Fibroblast of lung (primary cell): Measurements from ENCODE around the gene ELOVL3.

Experiments
- EZH2 ChIP-seq: IDR thresholded peaks from 2 replicates; pipeline ENCODE4 v1.5.1; 2012; ENCODE audit warnings: low read length, control low read depth, mild to moderate bottlenecking; ENCODE audit errors: missing control alignments
- TF ChIP-seq, protein P1 (sequence below), 2 donors: IDR thresholded peaks in 1 of 2; conservative IDR thresholded peaks in 1 of 2; 1 replicate in 1 of 2; 2 replicates in 1 of 2; pipeline ENCODE4 v1.5.1; 2011 to 2012; ENCODE audit warnings: low read length in 2 of 2, control low read depth in 1 of 2, inconsistent platforms in 1 of 2, low read depth in 1 of 2, mild to moderate bottlenecking in 1 of 2

GRCh38 chr10:102275343-102275742 lies 49.2 kb downstream of the ELOVL3 start:
- no peak for TF ChIP-seq EZH2
- TF ChIP-seq, protein P1, sequence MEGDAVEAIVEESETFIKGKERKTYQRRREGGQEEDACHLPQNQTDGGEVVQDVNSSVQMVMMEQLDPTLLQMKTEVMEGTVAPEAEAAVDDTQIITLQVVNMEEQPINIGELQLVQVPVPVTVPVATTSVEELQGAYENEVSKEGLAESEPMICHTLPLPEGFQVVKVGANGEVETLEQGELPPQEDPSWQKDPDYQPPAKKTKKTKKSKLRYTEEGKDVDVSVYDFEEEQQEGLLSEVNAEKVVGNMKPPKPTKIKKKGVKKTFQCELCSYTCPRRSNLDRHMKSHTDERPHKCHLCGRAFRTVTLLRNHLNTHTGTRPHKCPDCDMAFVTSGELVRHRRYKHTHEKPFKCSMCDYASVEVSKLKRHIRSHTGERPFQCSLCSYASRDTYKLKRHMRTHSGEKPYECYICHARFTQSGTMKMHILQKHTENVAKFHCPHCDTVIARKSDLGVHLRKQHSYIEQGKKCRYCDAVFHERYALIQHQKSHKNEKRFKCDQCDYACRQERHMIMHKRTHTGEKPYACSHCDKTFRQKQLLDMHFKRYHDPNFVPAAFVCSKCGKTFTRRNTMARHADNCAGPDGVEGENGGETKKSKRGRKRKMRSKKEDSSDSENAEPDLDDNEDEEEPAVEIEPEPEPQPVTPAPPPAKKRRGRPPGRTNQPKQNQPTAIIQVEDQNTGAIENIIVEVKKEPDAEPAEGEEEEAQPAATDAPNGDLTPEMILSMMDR (conservative IDR thresholded peaks at IDR 0.05 in 1 of 2, IDR thresholded peaks at IDR 0.05 in 1 of 2; ENCODE audit: low read depth in 1 of 2, low read length in 2 of 2), result no peak
